Midbrain (tissue), 1 donor: Measurements from ENCODE around the gene NTN1.

Experiments used
- DNase-seq: peaks from one replicate; lab custom pipeline; 2025; lab: John Stamatoyannopoulos, UW

NTN1 gene

DNA sequence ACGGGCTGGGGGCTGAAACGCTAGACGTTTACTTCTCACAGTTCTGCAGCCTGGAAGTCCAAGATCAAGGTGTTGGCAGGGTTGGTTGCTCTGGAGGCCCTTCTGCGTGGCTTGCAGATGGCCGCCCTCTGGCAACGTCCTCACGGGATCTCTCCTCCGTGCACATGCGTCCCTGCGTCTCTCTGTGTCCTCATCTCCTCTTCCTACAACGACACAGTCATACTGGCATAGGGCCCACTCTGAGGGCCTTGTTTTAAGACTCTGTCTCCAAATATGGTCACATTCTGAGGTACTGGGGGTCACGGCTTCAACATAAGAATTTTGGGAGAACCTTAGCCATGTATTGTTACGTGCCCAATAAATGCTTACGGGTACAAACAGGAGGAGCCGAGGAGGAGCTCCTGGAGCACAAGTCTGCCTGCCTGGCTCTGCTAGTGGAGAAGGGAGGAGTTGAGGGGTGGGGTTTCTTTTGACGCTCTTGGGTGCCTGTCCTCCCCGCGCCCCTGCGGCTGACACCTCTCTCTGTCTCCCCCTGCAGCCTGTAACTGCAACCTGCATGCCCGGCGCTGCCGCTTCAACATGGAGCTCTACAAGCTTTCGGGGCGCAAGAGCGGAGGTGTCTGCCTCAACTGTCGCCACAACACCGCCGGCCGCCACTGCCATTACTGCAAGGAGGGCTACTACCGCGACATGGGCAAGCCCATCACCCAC lies 141.1 kb downstream of the NTN1 start:
- DNase-seq, result no peak

DNA sequence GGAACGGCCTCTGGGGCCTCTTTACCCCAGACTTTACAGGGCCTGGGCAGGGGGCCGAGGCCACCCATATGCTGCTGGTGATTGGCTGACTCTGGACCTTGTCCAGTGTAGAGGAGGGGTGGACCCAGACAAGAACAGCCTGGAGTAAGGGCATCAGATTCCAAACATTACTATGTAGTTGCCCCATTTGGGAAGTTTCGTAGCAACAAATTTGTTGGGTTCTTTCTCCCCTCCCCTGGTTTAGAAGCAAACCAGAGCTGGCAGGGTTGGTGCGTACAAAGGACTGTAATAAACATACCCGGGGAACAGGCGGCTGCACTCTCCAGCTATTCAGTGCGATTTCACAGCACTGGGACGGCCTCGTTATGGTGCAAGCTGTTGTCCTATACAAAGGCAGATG lies 145.5 kb downstream of the NTN1 start:
- DNase-seq, result no peak

DNA sequence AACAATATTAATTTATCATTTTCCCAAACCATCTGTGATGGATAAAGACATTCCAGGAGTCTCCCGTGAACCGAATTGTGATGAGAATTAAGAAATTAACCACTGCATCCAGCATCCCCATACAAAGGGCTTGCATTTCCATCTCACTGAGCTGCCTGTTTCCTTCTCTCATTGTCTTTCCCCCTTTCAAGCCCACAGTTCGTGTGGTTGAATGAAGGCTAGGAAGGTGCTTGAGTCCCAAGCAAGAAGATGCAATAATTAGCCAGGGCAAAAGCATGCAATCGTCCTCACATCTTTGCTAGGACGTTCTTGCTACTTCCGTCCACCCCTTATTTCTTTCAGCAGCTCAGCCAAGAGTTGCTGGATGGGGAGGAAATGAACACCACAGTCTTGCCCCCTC lies 146.1 kb downstream of the NTN1 start:
- DNase-seq, result no peak

DNA sequence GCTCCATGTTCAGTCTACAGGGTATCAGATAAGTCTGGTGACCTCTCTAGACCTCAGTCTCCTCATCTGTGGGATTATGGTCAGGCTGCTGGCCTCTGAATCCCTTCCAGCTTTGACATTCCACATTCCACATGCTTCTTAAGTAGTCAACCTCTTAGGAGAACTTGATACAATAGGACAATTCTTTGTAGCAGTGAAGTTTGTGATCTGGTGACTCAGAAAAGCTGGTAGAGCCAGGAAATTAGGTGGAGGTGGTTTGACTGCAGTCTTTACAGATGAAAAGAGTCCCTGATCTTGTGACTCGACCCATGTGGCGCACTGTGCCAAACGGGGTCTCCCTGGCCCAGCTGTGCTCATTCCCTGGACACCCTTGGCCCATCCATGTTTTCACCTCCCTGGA lies 147.8 kb downstream of the NTN1 start:
- no peak for DNase-seq

DNA sequence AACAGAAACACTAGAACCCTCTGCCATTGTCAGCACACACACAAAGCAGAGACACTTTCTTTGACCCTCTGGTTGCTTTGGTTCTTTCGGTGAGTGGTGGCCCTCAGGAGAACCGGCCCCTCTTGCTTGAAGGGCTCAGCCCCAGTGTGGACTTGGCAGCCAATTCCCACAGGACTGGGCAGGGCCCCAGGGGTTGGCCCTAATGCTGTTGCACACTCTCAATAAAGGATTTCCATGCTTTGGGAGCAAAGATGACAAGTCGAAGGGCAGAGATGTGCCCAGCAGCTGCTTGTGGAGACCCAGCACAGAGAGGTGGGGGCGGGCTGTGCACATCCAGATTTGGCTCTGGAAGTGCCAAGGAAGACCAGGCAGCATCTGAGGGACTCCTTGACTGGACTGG lies 149.0 kb downstream of the NTN1 start:
- no peak for DNase-seq

DNA sequence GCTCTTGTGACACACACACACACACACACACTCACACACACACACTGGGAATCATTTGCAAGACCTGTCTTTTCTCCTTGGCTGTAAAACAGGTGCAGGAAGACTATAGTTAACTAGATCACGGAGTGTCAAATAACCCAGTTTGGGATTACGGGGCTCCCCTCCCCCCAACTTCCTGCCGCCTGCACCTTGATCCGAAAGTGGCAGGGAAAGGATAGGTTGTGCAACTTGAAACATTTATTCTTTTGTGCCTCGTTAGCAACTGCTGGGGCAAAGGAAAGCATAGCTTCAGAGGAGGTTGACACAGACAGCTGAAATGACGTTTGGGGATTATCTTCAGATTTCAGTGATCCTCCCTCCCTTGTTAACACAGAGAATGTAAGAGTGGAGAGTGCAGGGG lies 149.5 kb downstream of the NTN1 start:
- no peak for DNase-seq

DNA sequence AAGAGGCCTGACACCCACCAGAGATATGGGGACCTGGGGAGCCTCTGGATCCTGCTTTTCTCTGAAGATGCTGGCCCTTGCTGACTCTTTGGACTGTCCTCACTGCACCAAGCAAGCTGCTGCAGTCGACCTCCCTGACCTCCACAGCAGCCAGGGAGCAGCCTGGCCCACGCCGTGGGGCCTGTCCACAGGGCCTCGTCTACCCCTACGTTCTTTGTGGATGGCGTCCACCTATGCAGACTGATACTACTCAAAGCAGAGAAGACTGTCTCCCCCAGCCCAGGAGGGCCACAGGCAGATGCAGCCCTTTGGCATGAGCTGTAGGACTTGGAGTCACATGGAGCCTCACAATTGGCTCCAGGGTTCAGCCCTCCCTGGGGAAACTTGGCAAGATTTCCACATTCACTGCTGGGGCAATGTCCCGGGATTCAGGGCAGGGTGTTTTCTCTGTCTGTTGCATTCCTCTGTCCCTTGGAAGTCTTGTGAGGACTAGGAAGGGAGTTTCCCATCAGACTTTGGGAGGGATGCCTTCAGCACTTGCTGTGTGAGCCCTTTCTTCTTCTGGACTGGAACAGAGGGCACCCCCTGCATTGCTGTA lies 152.2 kb downstream of the NTN1 start:
- DNase-seq, result no peak

DNA sequence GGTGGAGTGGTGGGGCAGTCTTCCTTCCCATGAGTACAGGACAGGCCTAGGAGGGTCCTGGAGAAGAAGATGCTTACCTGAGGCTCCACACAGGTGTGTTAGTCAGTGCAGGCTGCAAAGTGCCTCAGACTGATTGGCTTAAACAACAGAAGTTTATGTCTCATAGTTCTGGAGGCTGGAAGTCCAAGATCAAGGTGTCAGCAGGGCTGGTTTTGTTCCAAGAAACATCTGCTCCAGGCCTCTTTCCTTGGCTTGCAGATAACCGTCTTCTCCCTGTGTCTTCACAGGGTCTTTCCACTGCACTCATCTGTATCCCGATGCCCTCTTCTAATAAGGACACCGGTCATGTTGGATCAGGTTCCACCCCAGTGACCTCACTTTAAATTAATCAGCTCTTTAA lies 153.0 kb downstream of the NTN1 start:
- DNase-seq, result no peak

DNA sequence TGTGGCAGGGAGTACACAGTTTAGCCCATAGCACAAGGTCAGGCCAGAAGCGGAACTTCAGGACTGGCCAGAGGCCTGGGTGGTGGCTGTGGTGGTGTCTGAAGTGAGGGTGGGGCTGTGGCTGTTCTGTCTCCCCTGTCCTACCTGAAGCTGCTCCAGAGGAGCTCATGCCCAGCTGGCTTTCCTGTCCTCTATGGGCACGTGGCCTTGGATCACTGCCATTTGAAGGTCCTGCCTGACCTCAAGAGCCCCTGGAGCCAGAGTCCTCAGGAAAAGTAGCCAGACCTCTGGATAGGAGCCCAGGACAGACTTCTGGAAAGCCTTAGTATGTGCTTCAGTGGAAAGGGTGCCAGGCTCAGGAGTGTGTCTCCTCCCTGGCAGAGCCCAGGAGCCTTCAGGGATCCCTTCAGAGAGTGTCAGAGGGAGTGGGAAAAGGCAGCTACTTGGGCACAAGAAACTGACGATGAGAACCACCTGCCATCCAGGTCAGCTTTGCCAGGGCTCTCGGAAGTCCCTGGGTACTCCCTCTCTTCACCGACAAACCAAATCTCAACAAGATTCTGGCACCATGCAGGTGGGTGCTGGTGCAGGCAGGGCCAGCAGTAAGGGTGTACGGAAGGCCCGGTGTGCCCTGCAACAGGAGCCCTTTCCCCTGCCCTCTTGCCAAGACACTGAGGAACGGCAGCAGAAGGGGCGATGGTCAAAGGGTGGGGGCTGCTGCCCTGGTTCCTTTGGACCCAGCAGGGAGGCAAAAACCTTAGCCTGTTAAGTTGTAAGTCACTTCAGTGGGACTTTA lies 153.7 kb downstream of the NTN1 start:
- no peak for DNase-seq

DNA sequence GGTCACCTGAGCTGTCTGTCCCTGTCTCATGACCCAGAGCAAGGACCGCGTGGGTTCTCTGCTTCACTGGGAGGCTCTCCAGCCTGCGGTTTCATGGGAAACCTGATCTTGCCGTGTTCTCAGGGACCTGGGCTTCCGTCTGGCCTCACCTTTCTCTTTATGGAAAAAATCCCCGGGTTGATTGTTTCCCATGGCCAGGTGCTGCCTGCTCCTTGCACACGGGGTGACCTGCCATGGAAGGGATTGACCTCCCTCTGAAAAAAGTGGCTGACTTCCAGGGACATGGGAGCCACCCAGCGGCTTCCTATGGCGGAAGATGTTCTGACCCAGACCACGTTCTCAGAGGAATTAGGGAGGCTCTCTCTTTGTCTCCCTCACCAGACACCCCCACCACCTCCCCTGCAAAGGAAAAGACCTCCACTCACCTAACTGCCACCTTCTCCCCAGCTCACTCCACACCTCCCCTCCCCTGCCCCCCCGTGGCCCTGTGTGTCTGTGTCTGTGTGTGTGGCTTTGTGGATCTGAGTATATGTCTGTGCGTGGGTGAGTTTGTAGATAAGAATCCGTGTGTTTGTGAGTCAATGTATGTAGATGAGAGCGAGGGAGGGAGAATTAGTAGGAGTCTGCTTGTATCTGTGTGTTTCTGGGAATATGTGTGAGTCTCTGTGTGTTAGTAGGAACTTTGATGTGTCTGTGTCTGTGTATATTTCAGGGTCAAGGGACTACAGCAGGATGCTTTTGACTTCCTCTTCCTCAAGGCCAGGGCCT lies 154.6 kb downstream of the NTN1 start:
- no peak for DNase-seq

DNA sequence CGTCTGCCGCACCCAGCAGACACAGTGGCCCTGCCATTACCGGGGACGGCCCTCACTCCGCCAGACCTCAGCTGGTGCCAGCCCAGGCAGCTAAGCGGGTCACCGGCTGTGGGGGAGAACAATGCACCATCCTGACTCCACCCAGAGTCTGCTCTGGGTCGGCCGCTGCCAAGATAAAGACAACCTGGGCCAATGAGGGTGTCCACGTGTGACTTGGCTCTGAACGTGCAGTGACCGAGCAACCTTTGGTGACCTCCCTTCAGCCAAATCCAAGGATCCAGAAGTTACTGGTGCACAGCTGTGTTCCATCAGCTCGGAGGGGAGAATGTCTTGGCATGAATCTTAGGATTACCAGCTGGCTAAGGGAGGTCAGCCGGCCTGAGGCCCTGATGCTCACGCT lies 155.9 kb downstream of the NTN1 start:
- DNase-seq, result no peak

DNA sequence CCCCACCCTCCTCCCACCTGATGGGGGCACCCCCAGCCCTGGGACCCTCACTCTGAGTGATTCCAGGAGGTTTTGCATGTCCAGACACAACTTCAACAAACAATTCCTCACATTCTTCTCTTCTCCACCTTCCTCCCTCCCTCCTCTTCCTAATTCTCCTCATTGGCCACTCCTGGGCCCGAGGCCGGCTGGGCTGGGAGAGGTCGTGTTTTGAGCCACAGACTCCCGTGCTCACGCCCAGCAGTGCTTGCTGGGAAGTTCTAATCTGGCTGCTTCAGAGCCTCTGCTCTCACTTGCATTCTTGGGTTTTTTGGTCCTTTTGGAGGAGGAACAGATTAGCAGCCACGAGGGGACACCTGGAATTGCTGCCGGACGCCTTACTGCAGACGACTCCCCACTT lies 157.0 kb downstream of the NTN1 start:
- no peak for DNase-seq

DNA sequence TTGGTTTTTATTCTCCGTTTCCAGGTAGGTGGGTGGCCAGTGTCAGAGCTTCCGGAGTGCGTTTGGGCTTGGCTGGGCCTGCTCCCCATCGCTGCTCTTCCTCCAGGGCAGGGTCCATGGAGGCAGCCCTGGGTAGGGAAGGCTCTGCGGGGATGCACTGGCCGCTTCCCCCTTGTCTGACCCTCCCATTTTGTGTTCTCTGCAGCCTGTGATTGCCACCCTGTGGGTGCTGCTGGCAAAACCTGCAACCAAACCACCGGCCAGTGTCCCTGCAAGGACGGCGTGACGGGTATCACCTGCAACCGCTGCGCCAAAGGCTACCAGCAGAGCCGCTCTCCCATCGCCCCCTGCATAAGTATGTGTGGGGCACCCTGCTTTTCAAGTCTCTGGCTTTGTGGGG lies 158.3 kb downstream of the NTN1 start:
- DNase-seq, result no peak

DNA sequence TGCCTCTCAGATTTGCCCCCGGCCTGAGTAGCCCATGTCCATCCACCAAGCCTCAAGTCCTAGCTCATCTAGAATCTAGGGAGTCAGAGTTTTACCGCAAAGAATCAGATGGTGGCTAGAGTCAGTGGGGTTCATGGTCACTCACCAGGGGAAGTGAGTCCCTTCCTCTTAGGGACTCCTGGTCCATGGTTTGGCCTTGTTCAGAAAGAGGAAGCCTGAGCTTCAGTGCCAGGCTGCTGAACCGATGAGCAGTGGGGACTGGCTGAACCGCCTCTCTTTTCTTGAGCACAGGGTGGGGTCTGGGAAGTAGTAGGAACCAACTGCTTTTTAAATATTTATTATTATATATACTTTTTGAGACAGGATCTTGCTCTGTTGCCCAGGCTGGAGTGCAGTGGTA lies 160.3 kb downstream of the NTN1 start:
- no peak for DNase-seq

DNA sequence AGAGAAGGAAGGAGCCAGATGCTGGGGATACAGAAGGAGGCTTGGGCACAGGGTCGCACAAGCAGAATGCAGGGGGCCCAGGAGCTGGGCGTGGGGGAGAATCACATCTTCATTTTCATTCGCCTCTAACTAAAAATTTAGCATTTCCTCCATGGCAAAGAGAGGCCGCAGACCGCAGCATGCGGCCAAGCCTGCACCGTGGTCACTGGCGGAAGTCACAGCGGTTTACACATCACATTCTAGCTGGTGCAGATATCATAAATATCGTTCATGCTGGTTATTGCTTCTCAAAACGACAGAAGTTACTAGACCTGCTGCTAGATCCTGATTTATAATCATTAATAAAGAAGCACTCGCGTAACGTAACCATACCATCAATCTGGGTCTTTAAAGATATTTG lies 162.0 kb downstream of the NTN1 start:
- DNase-seq, result no peak

DNA sequence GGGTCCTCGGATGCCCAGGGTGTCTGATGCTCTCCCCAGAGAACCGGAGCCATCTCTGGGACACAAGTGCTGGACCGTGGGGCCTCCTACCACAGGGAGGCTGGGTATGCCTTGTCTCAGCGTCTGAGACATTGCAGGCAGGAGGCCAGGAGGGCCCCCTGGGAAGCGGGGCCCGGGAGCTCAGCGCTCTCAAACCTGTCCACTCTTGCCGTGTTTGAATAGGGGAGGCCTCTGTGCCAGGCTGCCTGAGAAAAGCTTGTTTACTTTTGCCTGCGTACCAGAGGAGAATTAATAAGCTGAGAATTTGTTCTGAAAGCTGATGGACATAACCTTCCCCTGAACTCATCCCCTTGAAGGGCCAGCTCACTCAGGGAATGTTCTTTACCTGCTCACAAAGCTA lies 163.8 kb downstream of the NTN1 start:
- DNase-seq, result no peak

DNA sequence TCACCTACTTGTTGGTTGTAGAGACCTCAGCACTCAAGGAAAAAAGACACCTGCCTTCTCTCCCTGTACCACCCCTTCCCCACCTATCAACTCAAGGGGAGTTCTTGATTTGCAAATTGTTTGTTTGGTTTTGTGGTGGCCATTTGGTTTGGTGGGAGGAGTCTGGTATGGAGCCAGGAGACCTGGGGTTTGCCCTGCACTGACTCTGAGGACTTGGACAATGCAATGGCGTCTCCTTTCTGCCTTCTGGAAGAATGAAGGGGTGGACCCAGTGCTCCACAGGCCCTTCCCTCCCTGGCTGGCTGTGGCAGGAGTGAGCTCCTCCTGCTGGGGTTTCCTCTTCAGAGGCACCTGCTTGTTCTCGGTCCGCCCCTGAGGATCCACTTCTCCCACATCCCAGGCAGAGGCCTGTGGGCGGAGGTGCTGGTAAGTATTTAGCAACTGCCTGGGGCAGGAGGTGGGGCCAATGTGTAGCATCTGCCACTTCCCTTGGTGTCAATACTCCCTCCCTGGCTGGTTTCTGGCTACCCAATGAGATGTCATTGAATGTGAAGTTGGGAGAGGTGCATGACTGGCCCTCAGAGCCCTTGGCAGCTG lies 164.5 kb downstream of the NTN1 start:
- no peak for DNase-seq

DNA sequence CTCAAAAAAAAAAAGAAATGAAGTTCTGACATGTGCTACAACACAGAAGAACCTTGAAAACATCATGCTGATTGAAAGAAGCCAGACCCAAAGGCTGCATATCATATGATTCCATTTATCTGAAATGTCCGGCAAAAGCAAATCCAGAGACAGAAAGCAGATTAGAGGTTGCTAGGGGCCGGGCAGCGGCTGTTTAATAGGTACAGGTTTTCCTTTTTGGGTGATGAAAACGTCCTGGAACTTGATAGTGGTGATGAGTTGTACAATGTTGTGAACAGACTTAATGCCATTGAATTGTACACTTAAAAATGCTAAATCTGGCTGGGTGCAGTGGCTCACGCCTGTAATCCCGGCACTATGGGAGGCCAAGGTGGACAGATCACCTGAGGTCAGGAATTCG lies 166.5 kb downstream of the NTN1 start:
- no peak for DNase-seq

DNA sequence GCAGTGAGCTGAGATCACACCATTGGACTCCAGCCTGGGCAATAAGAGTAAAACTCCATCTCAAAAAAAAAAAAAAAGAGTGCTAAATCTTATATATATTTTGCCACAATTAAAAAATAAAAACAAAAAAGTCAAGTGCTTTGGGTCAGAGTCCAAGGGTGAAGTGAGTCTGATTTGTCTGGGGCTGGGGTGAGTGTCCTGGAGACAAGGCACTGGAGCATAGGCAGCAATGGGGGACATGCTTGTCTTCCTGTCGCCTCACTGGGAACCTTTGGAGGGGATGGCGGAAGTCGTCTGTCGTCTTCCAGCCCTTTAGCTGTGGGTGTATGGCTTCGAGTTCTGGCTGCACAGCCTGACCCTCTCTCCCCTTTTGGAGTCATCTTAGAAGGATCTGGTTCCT lies 167.1 kb downstream of the NTN1 start:
- no peak for DNase-seq

DNA sequence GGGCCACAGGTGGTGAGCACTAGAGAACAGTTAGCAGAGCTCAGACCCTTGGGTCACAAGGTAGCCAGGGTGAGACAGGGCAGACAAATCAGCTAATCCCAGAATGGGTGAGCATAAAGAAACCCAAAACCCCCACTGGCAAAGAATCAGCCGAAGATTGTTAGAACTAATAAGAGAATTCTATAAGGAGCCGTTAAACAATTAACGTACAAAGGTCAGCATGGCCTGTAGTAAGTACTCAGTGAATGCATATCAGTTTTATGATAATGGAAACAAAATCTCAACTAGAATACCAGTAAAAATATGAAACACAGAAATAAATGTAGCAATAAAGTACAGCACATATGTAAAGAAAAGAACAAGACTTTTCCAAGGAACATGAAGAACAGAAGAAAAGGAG lies 168.6 kb downstream of the NTN1 start:
- no peak for DNase-seq

DNA sequence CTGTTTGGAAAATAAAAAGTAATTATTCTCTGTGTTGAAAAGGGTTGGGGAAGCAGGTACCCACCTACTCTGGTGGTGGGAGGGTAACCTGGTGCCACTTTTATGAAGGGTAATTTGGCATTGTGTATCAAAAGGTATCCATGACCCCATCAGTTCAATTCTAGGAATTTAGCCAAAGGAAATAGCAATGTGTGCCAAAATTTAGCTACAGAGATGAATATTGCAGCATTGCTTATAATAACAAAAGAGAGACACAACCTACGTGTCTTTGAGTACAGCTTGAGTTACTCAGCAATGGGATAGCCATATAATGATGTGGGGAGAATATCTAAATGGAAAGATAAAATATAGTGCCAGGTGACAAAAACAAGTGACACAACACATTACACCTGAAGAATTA lies 170.7 kb downstream of the NTN1 start:
- no peak for DNase-seq

DNA sequence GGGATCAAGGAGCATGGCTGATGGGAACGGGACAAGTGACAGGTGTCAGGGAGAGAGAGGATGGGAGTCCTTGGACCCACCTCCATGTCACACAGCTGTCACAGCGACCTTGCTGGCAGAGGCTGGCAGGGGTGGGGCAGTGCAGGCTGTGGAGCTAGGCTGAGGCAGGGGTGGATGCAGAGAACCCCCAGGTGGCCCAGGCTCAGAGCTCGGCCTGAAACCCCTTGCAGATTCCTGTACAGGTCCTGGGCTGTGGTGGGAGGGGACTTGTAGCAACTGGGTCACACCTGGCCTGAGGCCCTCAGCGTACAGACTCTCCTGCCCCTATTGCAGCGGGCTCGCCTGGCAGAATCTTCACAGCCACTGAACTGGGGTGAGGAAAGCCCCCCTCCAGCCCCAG lies 174.1 kb downstream of the NTN1 start:
- no peak for DNase-seq
